SK-N-SH (cell line): ENCODE measurements around the gene CACNA1H. TPM values are rescaled to one million over a fixed set of nuclear protein-coding genes. Genes with fewer than 3 reads are reported as not detected.

ENCODE experiments used
- CTCF ChIA-PET: fragments of 300-600, 350-600 bp; formaldehyde crosslinking; extraction: SDS; loops from one replicate; lab custom pipeline; 2021; lab: Yijun Ruan, JAX
- POLR2A ChIA-PET: fragments of 350-600 bp; sonication (Branson Sonifier 250); formaldehyde crosslinking; extraction: SDS; loops from one replicate; lab custom pipeline; 2020; ENCODE audit warnings: antibody characterized with exemption, inconsistent platforms; lab: Yijun Ruan, JAX
- DNase-seq: peaks from one replicate; pipeline ENCODE4 v3.0.0; 2012
- H2AFZ ChIP-seq: fragments of 200-600 bp; sonication (generic); 2 replicates; pipeline ENCODE4 v1.8.1; 2016; ENCODE audit warnings: antibody characterized with exemption, mild to moderate bottlenecking, low read depth
- H3F3A ChIP-seq: fragments of 200-600 bp; sonication (generic); replicated peaks from 2 replicates; pipeline ENCODE3; 2016; ENCODE audit warnings: antibody characterized with exemption, mild to moderate bottlenecking; ENCODE audit not compliant: insufficient read depth
- H3K27ac ChIP-seq, 2 experiments: fragments of 200-500 bp in 1 of 2; fragments of 200-600 bp in 1 of 2; sonication (Bioruptor generic) in 1 of 2; sonication (generic), shearing (Covaris generic) in 1 of 2; 2 replicates each; pipeline versions ENCODE4 v1.5.1 to v1.6.1; 2014 to 2016; ENCODE audit warnings: low read depth in 2 of 2, inconsistent platforms in 1 of 2, low read length in 1 of 2, mild to moderate bottlenecking in 1 of 2, mixed read lengths in 1 of 2
- H3K27me3 ChIP-seq: fragments of 200-600 bp; sonication (generic), shearing (Covaris generic); 2 replicates; pipeline ENCODE4 v1.6.1; 2016; ENCODE audit warnings: mixed run types; ENCODE audit not compliant: insufficient read depth
- H3K36me3 ChIP-seq, 2 experiments: fragments of 200-500 bp in 1 of 2; fragments of 200-600 bp in 1 of 2; sonication (Bioruptor generic) in 1 of 2; sonication (generic) in 1 of 2; replicated peaks in 1 of 2; 2 replicates each; pipeline versions ENCODE3 to v1.5.1; 2014 to 2016; ENCODE audit warnings: low read length in 1 of 2, mild to moderate bottlenecking in 1 of 2; ENCODE audit not compliant: insufficient read depth in 2 of 2, control insufficient read depth in 1 of 2
- H3K4me1 ChIP-seq, 2 experiments: fragments of 200-500 bp in 1 of 2; fragments of 200-600 bp in 1 of 2; sonication (Bioruptor generic) in 1 of 2; sonication (generic), shearing (Covaris generic) in 1 of 2; 2 replicates each; pipeline versions ENCODE4 v1.5.1 to v1.6.1; 2014 to 2016; ENCODE audit warnings: low read depth in 1 of 2, low read length in 1 of 2, mixed run types in 1 of 2; ENCODE audit not compliant: insufficient read depth in 2 of 2, control insufficient read depth in 1 of 2
- H3K4me2 ChIP-seq: fragments of 200-600 bp; sonication (generic), shearing (Covaris generic); 2 replicates; pipeline ENCODE4 v1.6.1; 2017; ENCODE audit warnings: mixed run types
- H3K4me3 ChIP-seq, 2 experiments: fragments of 200-500 bp in 1 of 2; fragments of 200-600 bp in 1 of 2; sonication (Bioruptor generic) in 1 of 2; sonication (generic), shearing (Covaris generic) in 1 of 2; 2 replicates each; pipeline versions ENCODE4 v1.5.1 to v1.8.1; 2014 to 2016; ENCODE audit warnings: low read depth in 2 of 2, inconsistent platforms in 1 of 2, low read length in 1 of 2, mild to moderate bottlenecking in 1 of 2, mixed read lengths in 1 of 2, moderate library complexity in 1 of 2
- H3K79me2 ChIP-seq: fragments of 200-600 bp; sonication (generic); 2 replicates; pipeline ENCODE4 v1.8.1; 2017; ENCODE audit warnings: mild to moderate bottlenecking; ENCODE audit not compliant: insufficient read depth
- H3K9ac ChIP-seq: fragments of 200-600 bp; sonication (generic); 2 replicates; pipeline ENCODE4 v1.6.1; 2017; ENCODE audit warnings: mixed run types
- H3K9me2 ChIP-seq: fragments of 200-600 bp; sonication (generic); 2 replicates; pipeline ENCODE4 v1.6.1; 2017; ENCODE audit warnings: mixed run types
- H3K9me3 ChIP-seq: fragments of 200-600 bp; sonication (generic); 2 replicates; pipeline ENCODE4 v1.6.1; 2017; ENCODE audit warnings: mixed run types, mild to moderate bottlenecking, moderate library complexity
- H4K20me1 ChIP-seq: fragments of 200-600 bp; sonication (generic); 2 replicates; pipeline ENCODE4 v1.6.1; 2017; ENCODE audit warnings: mild to moderate bottlenecking, mixed run types; ENCODE audit not compliant: insufficient read depth
- CHD2 ChIP-seq: fragments of 150-350 bp; IDR thresholded peaks from 2 replicates; pipeline ENCODE4 v1.6.1; 2018; ENCODE audit warnings: low read length; ENCODE audit not compliant: partially characterized antibody
- ELF1 ChIP-seq: IDR thresholded peaks from 2 replicates; pipeline ENCODE4 v1.4.0; 2012
- EZH2phosphoT487 ChIP-seq: fragments of 200-600 bp; sonication (generic); IDR thresholded peaks from 2 replicates; pipeline ENCODE4 v1.6.1; 2017; ENCODE audit warnings: low read depth, mixed run types, mild to moderate bottlenecking, antibody characterized with exemption, moderate library complexity, borderline replicate concordance
- FOXJ3 ChIP-seq: sonication (generic); formaldehyde crosslinking; IDR thresholded peaks from 2 replicates; pipeline ENCODE4 v1.5.1; 2020; ENCODE audit warnings: mild to moderate bottlenecking, missing genetic modification reagents
- FOXM1 ChIP-seq: IDR thresholded peaks from 2 replicates; pipeline ENCODE4 v1.4.0; 2012; ENCODE audit warnings: low read depth, mild to moderate bottlenecking
- GABPA ChIP-seq: IDR thresholded peaks from 2 replicates; pipeline ENCODE4 v1.4.0; 2012; ENCODE audit warnings: low read depth, mild to moderate bottlenecking
- GATA2 ChIP-seq: sonication (generic); formaldehyde crosslinking; IDR thresholded peaks from 2 replicates; pipeline ENCODE4 v1.5.0; 2020; ENCODE audit warnings: mild to moderate bottlenecking, missing genetic modification reagents
- MEF2A ChIP-seq: IDR thresholded peaks from 2 replicates; pipeline ENCODE4 v1.4.0; 2012; ENCODE audit warnings: low read depth, borderline replicate concordance
- MXI1 ChIP-seq: IDR thresholded peaks from 2 replicates; pipeline ENCODE4 v1.6.1; 2012; ENCODE audit warnings: mild to moderate bottlenecking, low read depth, low read length, improper control_type of control experiment
- POLR2AphosphoS5 ChIP-seq: IDR thresholded peaks from 2 replicates; pipeline ENCODE4 v1.6.1; 2012; ENCODE audit warnings: low read depth, low read length
- RCOR1 ChIP-seq: fragments of 150-350 bp; IDR thresholded peaks from 2 replicates; pipeline ENCODE4 v1.6.1; 2017; ENCODE audit warnings: antibody characterized with exemption, low read length
- RXRA ChIP-seq: IDR thresholded peaks from 2 replicates; pipeline ENCODE4 v1.4.0; 2012; ENCODE audit warnings: low read depth, mild to moderate bottlenecking, borderline replicate concordance
- SIN3A ChIP-seq: IDR thresholded peaks from 2 replicates; pipeline ENCODE4 v1.6.1; 2012; ENCODE audit warnings: low read depth, mild to moderate bottlenecking, low read length, moderate library complexity, borderline replicate concordance
- SMC3 ChIP-seq: IDR thresholded peaks from 2 replicates; pipeline ENCODE4 v1.6.1; 2012; ENCODE audit warnings: low read depth, low read length, improper control_type of control experiment
- WGBS: methylation state at CpG from one replicate; pipeline ENCODE4 v1.1.6; 2017; ENCODE audit warnings: low lambda C conversion rate; 5-methylcytosine and 5-hydroxymethylcytosine counted together
- polyA plus RNA-seq, 3 experiments: library from polyadenylated mRNA; depleted of rRNA; stranded (reverse); fragments of >200 nt; gene quantifications; 2 replicates each; pipeline ENCODE4 v1.2.3, GENCODE V29; 2012
- TF ChIP-seq, protein P1 (sequence below): IDR thresholded peaks from 2 replicates; pipeline ENCODE4 v1.4.0; 2012; ENCODE audit warnings: low read depth, borderline replicate concordance
- TF ChIP-seq, protein P2 (sequence below): fragments of 150-350 bp; IDR thresholded peaks from 2 replicates; pipeline ENCODE4 v1.6.1; 2016; ENCODE audit warnings: mild to moderate bottlenecking, low read depth, low read length
- TF ChIP-seq, protein P3 (sequence below): fragments of 200-600 bp; sonication (generic); IDR thresholded peaks from 2 replicates; pipeline ENCODE4 v1.6.1; 2017; ENCODE audit warnings: antibody characterized with exemption, mild to moderate bottlenecking, moderate library complexity
- TF ChIP-seq, protein P4 (sequence below): IDR thresholded peaks from 2 replicates; pipeline ENCODE4 v1.6.1; 2012; ENCODE audit warnings: mild to moderate bottlenecking, low read depth, low read length, moderate library complexity

CACNA1H gene
- polyA plus RNA-seq, 1 of the 3 experiments (the other 2 are of a cell fraction), result not detected

DNA sequence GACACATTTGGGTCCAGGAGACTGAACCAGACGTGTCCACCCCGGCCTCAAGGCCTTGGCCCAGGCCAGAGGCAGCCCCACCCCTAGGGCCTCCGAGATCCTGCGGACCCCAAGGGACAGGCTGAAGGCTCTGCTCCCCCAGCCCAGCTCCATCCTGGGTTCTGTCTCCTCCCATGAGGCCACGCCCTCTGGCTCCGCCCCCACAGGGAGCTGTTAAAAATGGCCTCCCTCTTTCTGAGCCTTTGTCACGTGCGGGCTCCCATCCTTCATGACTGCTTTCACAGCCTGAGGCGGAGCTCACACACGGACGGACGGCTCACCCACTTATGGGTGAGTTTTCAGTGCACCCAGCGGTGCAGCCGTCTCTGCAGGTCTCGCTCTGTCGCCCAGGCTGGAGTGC lies 6.5 kb upstream of the CACNA1H start:
- TF ChIP-seq RXRA, result no peak
- no peak for TF ChIP-seq MXI1
- TF ChIP-seq FOXJ3 (CRISPR knock-in tag), result no peak
- no peak for TF ChIP-seq ELF1
- TF ChIP-seq MEF2A, result no peak
- no peak for TF ChIP-seq GATA2 (CRISPR knock-in tag)
- TF ChIP-seq GABPA, result no peak
- TF ChIP-seq EZH2phosphoT487, result no peak
- TF ChIP-seq CHD2, result no peak
- no peak for TF ChIP-seq FOXM1
- TF ChIP-seq, protein P1, sequence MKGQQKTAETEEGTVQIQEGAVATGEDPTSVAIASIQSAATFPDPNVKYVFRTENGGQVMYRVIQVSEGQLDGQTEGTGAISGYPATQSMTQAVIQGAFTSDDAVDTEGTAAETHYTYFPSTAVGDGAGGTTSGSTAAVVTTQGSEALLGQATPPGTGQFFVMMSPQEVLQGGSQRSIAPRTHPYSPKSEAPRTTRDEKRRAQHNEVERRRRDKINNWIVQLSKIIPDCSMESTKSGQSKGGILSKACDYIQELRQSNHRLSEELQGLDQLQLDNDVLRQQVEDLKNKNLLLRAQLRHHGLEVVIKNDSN, result no peak
- TF ChIP-seq, protein P2, sequence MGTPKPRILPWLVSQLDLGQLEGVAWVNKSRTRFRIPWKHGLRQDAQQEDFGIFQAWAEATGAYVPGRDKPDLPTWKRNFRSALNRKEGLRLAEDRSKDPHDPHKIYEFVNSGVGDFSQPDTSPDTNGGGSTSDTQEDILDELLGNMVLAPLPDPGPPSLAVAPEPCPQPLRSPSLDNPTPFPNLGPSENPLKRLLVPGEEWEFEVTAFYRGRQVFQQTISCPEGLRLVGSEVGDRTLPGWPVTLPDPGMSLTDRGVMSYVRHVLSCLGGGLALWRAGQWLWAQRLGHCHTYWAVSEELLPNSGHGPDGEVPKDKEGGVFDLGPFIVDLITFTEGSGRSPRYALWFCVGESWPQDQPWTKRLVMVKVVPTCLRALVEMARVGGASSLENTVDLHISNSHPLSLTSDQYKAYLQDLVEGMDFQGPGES, result no peak
- TF ChIP-seq SMC3, result no peak
- TF ChIP-seq SIN3A, result no peak
- H3K4me3 ChIP-seq, result no peak overlapping the region
- no peaks in the 10 kb centered on the region for H3K9me3 ChIP-seq
- no peak overlapping the region for H3K4me2 ChIP-seq
- peaks cover 80% of the 10 kb centered on the region for H3K27me3 ChIP-seq
- H4K20me1 ChIP-seq, result 0 out of 2 replicates have a peak, but pooled peaks cover 3% of the 10 kb centered on the region
- H3F3A ChIP-seq, result peaks cover 8% of the 10 kb centered on the region
- ChIA-PET POLR2A (no interaction called here), CTCF (interaction anchor here (0.7 to 1.9 kb wide), 3 partner anchors 15 to 91 kb away, joined by 3 to 4 read pairs (median 3); no protein-coding TSS in a partner anchor)
- no peaks in the 10 kb centered on the region for H3K9me2 ChIP-seq
- DNase-seq, result no peak
- no peak overlapping the region for H3K27ac ChIP-seq
- no peak overlapping the region for H3K9ac ChIP-seq
- H3K4me1 ChIP-seq, result no peaks in the 10 kb centered on the region
- no peaks in the 10 kb centered on the region for H3K36me3 ChIP-seq
- 30% methylated on average over 13 of the region's 16 CpGs for WGBS
- no peak overlapping the region for H2AFZ ChIP-seq
- H3K79me2 ChIP-seq, result no peaks in the 10 kb centered on the region

DNA sequence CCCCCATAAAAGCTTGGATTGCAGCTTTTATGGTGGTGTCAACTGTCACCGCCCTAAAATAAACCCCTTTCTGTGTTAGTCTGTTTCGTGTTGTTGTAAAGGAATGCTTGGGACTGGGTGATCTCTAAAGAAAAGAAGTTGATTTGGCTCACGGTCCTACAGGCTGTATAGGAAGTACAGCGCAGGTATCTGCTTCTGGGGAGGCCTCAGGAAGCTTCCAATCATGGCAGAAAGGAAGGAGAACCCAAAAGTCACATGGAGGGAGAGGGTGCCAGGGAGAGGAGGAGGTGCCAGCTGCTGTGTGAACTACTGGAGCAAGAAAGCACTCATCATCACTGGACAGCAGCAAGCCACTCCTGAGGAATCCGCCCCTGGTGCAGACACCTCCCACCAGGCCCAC lies 5.9 kb upstream of the CACNA1H start:
- H2AFZ ChIP-seq, result no peak overlapping the region
- peaks cover 9% of the 10 kb centered on the region for H3F3A ChIP-seq
- CTCF ChIA-PET, result interaction anchor here (0.7 to 1.9 kb wide), 2 partner anchors 47 to 92 kb away, joined by 3 to 4 read pairs; no protein-coding TSS in a partner anchor
- DNase-seq, result no peak
- no peaks in the 10 kb centered on the region for H3K9me2 ChIP-seq
- no peak overlapping the region for H3K9ac ChIP-seq
- H3K79me2 ChIP-seq, result no peaks in the 10 kb centered on the region
- WGBS, result 72% methylated on average over 4 of the region's 5 CpGs
- H3K36me3 ChIP-seq, result no peaks in the 10 kb centered on the region
- no peak overlapping the region for H3K4me2 ChIP-seq
- POLR2A ChIA-PET, result no interaction called here
- H3K9me3 ChIP-seq, result no peaks in the 10 kb centered on the region
- H3K4me3 ChIP-seq, result no peak overlapping the region
- H3K27me3 ChIP-seq, result peaks cover 80% of the 10 kb centered on the region
- H3K4me1 ChIP-seq, result no peaks in the 10 kb centered on the region
- H3K27ac ChIP-seq, result no peak overlapping the region
- 0 out of 2 replicates have a peak, but pooled peaks cover 9% of the 10 kb centered on the region for H4K20me1 ChIP-seq
- no peak for TF ChIP-seq GATA2 (CRISPR knock-in tag)
- TF ChIP-seq, protein P3, sequence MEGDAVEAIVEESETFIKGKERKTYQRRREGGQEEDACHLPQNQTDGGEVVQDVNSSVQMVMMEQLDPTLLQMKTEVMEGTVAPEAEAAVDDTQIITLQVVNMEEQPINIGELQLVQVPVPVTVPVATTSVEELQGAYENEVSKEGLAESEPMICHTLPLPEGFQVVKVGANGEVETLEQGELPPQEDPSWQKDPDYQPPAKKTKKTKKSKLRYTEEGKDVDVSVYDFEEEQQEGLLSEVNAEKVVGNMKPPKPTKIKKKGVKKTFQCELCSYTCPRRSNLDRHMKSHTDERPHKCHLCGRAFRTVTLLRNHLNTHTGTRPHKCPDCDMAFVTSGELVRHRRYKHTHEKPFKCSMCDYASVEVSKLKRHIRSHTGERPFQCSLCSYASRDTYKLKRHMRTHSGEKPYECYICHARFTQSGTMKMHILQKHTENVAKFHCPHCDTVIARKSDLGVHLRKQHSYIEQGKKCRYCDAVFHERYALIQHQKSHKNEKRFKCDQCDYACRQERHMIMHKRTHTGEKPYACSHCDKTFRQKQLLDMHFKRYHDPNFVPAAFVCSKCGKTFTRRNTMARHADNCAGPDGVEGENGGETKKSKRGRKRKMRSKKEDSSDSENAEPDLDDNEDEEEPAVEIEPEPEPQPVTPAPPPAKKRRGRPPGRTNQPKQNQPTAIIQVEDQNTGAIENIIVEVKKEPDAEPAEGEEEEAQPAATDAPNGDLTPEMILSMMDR, result no peak
- TF ChIP-seq SMC3, result no peak
- no peak for TF ChIP-seq POLR2AphosphoS5
- TF ChIP-seq GABPA, result no peak
- TF ChIP-seq, protein P4, sequence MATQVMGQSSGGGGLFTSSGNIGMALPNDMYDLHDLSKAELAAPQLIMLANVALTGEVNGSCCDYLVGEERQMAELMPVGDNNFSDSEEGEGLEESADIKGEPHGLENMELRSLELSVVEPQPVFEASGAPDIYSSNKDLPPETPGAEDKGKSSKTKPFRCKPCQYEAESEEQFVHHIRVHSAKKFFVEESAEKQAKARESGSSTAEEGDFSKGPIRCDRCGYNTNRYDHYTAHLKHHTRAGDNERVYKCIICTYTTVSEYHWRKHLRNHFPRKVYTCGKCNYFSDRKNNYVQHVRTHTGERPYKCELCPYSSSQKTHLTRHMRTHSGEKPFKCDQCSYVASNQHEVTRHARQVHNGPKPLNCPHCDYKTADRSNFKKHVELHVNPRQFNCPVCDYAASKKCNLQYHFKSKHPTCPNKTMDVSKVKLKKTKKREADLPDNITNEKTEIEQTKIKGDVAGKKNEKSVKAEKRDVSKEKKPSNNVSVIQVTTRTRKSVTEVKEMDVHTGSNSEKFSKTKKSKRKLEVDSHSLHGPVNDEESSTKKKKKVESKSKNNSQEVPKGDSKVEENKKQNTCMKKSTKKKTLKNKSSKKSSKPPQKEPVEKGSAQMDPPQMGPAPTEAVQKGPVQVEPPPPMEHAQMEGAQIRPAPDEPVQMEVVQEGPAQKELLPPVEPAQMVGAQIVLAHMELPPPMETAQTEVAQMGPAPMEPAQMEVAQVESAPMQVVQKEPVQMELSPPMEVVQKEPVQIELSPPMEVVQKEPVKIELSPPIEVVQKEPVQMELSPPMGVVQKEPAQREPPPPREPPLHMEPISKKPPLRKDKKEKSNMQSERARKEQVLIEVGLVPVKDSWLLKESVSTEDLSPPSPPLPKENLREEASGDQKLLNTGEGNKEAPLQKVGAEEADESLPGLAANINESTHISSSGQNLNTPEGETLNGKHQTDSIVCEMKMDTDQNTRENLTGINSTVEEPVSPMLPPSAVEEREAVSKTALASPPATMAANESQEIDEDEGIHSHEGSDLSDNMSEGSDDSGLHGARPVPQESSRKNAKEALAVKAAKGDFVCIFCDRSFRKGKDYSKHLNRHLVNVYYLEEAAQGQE, result no peak
- TF ChIP-seq, protein P1, result no peak
- TF ChIP-seq SIN3A, result no peak
- TF ChIP-seq MEF2A, result no peak
- no peak for TF ChIP-seq FOXM1
- no peak for TF ChIP-seq RCOR1
